Right hindlimb (tissue), 1 donor: ENCODE results near the gene MARK3.

Experiments
- DNase-seq: peaks from one replicate; pipeline ENCODE4 v3.0.0-alpha.2; 2018

The MARK3 gene

DNA sequence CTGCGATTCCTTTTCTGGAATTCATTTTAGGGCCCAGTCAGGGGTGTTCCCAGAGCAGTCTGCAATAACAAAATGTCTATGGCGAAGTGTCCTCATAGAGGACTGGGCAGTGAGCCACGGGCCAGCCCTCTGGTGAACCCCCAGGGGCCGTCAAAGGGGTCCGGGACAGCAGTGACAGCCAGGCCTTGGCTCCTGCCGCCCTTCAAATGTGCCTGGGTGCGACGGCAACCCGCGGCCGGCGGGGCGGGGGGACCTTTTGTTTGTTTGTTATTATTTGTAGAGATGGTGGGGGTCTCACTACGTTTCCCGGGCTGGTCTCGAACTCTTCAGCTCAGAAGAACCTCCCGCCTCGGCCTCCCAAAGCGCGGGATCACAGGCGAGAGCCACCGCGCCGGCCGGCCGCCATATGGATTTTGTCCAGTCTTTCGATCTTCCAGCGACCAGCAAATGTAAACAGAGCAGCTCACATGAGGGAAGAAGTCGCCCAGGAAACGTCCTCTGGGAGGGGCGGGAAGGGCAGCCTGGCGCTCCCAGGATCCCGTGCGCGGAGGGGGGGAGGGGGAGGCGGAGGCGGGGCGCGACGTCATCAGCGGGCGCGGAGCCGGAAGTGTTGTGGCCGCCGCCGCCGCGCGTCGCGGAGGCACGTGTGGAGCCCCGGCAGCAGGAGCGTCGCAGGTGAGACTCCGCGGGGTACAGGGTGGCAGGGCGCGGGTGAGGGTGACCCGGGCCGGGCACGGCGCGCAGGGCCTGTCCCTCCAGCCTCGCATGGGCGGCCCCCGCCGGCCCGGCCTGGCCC is 143.6 kb downstream of the MARK3 start, which contains the start of gene TRMT61A:
TSS of gene TRMT61A (plus strand) at position 610 of the 796 bp plus-strand sequence. CDS start 783 bp downstream, outside the sequence.
- DNase-seq = peak; percentile 92

DNA sequence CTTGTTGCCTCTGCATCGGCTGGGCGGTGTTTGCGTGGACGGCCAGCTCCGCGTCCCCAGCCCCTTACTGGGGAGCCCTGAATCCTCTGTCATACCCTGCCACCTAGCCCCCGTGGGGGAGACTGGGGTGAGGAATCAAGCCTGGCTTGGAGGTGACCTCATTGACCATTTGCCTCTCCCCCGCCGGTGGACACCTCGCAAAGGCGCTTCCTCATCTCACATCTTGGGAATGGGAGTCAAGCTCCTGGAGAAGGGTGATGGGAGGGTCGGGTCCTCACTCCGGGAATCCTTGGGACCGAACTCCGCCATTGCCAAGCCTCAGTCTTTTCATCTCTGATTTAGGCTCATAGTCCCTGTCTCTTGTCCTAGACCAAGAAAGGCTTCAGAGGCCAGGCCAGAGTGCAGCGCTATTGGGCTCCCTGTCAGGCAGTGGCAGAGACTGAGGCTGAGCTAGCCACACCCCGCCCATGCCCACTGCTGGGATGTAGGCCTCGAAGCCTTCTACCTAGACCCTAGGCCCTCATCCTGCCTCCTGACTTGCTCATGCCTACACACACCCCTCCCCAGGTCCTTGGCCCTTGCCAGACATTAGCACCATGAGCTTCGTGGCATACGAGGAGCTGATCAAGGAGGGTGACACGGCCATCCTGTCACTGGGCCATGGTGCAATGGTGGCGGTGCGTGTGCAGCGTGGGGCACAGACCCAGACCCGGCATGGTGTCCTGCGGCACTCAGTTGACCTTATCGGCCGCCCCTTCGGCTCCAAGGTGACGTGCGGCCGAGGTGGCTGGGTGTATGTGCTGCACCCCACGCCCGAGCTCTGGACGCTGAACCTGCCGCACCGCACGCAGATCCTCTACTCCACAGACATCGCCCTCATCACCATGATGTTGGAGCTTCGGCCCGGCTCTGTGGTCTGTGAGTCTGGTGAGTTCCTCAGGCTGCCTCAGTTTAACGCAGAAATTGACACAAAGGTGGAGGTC is 144.5 kb downstream of the MARK3 start:
- no peak for DNase-seq

DNA sequence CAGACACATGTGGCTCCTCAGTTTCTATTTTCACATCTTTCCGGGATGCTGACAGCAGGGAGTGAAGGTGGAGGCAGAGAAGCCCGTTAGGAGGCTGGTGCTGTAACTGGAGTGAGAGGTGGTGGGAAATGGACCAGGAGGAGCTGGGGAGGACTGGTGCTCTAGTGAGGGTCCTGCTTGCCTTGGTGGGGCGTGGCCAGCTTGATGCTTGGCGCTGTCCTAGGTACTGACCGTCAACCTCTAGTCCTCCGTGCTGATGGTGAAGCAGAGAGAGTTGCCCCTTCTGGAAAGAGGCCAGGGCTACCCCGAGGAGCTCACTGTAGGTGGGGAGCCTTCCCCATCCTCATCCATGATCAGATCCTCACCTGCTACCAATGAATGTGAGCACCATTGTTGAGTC is 145.2 kb downstream of the MARK3 start:
- DNase-seq = peak; percentile 45

- DNase-seq = no peak
Measured at GRCh38 chr14:103530831-103531230, 145.6 kb downstream of the MARK3 start.

DNA sequence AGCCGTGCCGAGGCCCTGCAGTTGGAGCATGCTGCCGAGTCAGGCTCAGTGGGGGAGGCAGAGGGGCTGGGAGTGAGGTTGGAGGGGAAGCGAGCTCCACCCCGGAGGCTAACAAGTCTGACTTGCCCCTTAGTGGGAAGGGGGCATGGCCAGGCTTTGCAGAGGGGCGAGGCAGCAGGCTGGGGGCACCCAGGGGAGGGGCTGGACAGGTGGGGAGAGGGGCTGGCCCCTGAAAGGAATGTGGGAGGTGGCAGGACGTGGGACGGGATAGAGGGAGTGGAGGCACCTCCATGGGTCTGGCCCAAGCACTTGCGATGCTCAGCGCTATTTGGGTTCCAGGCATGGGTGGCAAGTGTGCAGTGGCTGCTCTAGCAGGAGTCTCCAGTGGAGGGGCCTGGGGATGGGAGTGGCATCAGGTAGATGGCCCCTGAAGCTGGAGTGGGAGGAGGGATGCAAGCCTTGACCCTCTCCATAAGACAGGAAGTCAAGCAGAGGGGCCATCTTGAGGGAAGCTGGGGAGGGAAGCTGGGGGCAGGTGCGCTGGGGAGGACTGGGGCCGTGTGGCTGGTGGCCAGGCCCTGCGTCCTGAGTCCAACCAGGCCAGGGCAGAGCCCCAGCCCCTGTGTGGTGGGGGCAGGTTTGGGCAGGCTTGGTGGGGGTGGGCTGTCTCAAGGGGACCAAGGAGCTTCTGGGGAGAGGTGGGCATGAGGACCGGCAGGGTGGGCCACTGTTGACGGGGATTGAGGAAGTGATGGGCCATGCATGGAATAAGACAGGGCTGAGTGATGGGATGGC is 146.4 kb downstream of the MARK3 start:
- DNase-seq = no peak

DNA sequence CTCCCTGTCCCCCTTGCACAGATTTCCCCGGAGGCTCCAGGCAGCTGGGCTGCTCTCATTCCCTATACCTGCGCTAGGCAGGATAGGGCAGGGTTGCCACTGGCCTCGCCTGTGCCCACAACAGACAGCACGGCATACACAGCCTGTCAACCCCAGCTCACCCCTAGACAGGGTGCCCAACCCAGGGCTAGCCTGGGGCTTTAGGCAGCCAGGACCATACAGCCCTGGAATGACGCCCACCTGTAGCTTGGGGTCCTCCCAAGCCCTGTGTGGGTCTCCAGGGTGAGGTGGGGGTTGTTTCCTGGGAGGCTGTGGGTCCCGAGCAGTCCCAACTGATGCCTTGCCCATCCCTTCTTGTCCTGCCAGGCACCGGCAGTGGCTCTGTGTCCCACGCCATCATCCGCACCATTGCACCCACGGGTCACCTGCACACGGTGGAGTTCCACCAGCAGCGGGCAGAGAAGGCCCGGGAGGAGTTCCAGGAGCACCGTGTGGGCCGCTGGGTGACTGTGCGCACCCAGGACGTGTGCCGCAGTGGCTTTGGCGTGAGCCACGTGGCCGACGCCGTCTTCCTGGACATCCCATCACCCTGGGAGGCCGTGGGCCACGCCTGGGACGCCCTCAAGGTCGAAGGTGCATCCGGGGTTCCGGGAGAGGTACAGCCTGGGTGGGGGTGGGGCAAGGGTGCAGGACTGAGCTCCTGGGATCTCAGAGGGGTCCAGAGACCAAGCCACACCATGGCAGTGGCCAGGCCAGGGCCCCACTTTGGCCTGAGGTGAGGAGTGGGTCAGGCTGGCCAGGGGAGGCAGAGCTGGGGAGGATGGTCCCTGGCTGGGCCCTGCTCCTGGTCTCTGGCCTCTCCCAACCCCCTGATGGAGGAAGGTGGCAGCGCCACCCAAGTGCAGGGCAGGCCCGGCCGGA is 147.3 kb downstream of the MARK3 start:
- DNase-seq = no peak

- DNase-seq = no peak
Measured at GRCh38 chr14:103533137-103533998, 148.2 kb downstream of the MARK3 start.

DNA sequence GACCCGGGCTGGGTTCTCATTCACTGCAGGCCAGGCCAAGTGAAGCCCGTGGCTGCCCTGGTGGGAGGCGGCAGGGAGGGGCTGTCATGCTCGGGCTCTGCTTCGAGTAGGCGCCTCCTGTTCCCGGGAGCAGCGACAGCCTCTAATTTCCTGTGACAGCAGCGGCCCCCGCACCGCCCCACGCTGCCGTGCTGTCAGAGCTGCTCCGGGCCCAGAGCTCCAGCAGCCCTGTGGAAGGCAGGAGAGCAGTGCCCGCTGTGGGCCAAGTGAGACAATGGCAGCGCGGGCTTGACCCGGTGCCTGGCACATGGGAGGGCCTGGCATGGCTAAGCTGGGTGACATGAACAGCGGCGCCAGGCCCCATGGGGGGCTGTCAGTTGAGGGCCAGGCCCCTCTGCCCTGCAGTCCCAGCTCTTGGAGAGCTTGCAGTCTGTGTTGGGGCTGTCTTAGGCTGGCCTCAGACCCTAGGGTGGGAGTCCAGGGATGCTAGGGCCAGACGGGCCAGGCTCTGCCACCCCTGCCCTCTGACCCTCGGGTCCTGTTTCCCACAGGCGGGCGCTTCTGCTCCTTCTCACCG is 148.9 kb downstream of the MARK3 start:
- DNase-seq = no peak

- DNase-seq = no peak
Measured at GRCh38 chr14:103534576-103535061, 149.4 kb downstream of the MARK3 start.

DNA sequence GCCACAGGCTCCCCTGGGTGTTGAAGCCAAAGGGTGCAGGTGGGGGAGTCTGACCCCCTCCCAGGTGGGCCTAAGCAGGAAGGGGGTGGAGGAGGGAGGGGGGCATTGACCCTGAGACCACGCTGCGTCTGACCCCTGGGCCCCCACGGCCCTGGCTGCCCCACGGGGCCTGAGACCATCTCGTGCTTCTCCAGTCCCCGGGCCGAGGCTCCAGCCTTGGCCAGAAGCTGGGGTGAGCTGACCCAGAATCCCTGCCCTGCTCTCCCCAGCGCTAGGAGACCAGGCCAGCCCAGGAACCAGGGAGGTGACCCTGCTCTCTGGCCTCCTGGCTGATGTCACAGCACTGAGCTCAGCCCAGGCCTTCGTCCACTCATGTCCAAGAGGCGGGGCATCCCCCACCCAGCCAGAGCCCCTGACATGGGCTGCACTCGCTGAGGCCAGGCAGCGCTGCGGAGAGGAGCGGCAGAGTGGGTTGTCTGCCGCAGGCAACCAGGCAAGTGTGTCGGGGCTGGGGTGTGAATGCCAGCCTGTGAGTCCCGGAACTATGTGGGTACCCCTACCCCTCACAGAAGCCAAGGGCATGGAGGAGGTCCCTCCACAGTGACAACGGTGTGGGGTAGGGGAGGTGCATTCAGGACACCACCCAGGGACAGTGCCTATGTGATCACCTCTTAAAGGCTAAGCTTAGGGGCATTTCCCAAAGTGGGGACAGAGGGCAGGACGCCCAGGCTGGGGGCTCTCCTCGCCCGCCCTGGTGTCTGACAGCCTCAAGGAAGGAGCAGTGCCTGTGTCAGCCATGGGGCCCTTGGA is 150.1 kb downstream of the MARK3 start:
- DNase-seq = no peak

DNA sequence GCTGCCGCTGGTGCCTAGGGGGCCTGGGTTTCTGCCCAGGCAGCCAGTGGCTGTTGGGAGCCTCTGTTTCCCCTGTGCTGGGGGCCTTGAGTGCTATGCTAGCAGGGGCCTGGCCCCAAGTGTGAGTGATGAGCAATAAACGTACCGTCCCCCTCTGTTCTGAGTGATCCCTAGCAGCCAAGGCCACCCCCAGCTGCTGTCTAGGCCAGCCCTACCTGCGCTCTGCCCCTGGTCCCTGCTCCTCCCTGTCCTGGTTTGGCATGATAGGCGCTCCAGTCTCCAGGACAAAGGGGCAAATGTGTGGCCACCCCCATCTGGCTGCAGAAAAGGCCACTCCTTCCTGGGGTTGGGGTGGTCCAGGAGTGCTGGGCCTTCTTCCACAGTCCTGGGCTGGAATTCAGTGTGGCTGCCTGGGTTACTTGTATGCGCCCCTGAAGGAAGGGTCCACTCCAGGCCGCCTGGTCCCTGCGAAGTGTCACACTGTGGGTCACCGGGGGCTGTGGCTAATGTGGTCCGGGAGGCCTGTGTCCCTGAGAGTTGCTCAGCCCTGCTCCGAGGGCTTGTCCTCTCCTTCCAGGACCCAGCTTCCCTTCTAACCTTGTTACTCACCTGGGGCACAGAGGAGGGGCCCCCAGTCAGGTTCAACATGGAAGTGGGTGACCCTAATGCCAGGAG is 150.8 kb downstream of the MARK3 start:
- DNase-seq = no peak

- DNase-seq = no peak
Measured at GRCh38 chr14:103536693-103537092, 151.5 kb downstream of the MARK3 start.

DNA sequence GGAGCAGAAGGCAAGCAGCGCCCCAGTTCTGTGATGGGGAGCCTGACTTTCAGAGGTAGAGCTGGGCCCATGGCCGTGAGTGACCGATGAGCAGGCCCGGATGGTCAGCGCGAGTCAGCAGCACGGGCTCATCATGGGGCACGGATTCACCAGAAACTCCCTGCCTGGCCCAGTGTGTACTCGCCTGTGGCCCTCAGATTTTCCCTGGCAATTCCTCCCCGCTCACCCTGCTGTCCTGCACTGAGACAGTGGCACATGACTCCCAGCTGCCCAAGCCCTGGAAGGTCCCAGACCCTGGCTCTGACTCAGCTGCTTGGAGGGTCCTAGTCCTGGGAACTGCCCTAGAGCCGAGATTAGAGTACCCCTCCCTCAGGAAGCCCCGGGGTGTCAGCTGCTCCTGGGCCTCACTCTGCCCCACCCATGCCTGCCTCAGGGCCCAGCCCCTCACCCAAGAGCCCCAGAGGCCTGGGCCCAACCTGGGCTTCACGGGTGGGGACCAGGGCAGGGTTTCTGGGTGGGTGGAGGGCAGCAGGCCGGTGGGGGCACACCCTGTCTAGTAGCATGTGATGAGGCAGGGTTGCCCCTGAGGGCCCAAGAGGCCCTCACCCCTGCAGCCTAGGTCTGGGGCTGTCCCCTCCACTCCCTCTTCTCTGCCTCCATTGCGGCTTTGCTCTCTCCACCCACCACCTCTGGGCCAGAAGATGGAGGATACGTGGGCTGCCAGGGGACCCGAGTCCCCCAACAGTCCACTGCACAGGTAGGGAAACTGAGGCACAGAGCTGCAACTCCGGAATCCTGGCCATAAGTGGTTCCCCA is 152.2 kb downstream of the MARK3 start:
- no peak for DNase-seq

GRCh38 chr14:103538291-103539055 is 153.3 kb downstream of the MARK3 start:
- DNase-seq = no peak

GRCh38 chr14:103539056-103539825 is 154.0 kb downstream of the MARK3 start:
- DNase-seq = no peak
